HG03460 (cell line): ENCODE results near the gene AKAP11.

Experiments
- ATAC-seq: cut with Tn5 transposase; IDR thresholded peaks from one replicate; pipeline ENCODE4 v1.9.1; 2021; ENCODE audit not compliant: unreplicated experiment

The AKAP11 gene

DNA sequence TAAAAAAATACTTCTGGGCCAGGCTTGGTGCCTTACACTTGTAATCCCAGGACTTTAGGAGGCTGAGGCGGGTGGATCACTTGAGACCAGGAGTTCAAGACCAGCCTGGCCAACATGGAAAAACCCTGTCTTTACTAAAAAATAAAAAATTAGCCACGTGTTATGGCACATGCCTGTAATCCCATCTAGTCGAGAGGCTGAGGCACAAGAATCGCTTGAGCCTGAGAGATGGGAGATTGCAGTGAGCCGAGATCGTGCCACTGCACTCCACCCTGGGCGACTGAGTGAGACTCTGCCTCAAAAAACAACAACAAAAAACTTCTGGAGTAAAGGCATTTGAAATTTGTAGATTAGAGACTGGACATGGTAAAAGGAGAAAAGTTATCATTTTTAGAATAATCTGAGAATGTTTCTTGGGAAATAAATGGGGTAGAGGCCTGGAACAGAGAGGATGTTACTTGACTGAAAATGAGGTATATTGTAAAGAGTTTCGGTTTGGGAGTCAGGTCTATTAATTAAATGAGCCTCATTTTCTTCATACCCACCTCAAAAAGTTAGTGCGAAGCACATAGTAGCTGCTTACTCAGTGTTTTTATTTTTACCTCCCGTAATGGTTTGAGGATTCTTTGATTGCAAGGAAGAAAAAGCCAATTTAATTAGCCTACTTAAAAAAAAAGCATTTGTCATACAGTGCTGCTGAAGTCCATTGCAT is 2.6 kb downstream of the AKAP11 start:
- no peak for ATAC-seq

DNA sequence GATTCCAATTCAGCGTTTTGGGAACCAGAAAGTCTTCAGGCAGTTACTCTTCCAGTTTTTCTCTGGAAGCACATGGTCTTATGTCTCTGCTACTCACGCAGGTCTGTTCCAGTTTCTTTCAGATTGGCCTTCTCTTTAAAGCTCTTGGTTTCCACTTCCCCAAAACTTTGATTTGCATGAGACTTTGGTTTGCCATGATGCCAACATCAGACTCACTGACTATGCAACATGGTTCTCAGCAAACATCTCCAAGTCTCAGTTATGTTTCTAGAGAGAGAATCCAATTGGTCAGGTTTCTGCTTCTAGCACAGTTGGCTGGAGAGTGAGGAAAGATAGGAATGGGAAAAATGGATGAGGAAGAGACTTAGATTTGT is 3.1 kb downstream of the AKAP11 start:
- ATAC-seq, result peak; percentile 22

DNA sequence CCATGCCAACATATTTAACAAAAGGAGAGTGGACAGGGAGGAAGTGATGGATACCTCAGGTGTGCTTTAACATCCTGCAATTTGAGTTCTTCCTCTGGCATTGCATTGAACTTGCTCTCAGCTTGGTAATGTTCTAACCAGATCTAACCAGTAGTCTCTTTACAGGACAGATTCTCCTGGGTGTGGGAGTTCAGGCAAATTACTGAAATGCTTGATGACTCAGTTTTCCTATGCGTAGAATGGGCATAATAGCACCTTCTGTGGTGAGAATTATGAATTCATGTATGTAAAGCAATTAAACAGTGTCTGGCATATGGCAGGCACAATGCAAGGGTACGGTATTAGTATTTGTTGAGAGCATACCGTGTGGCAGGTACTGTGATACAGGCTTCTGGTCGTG is 3.6 kb downstream of the AKAP11 start:
- ATAC-seq, result no peak

DNA sequence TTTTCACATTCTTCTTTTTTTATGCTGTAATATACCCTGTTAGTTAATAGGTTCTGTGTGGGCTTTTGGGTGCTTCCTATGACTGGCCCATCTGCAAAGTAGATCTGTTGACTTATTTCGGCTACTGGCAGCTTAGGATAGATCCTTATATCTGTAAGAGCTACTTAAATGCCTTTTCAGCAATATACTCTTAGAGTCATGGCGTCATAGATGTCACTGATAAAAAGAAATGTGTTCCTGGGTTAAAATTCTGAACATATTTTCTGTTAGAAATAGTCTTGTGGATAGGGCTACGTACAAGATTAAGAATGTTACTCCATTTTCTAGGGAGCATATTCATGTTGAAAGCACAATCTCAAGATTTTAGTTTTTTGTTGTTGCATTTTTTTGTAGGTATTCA is 4.7 kb downstream of the AKAP11 start:
- ATAC-seq, result no peak

DNA sequence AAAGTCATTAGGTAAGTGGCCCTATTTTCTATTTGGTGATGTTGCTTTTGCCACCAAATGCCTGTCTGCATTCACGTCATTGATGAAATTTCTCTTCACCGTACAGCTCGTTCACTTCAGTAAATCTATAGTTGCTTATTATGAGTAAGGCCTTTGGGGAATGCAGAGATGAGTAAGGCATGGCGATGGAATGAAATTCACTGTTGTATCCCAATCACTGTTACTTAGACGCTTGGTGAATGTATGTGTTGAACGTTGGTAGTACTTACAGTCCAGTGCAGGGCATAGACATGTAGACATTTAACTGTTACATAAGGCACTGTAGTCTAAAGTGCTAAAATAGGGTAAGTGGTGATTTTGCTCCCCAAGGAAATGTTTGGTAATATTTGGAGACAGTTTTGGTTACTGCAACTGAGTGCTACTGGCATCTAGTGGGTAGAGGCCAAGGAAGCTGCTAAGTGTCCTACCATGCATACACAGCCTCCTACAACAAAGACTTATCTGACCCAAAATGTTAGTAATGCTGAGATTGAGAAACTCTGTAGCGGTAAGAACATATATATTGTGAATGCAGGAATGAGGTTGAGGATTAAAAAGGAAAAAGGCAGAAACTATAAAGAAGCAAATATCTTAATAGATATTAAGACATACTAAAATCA is 5.8 kb downstream of the AKAP11 start:
- ATAC-seq, result no peak

DNA sequence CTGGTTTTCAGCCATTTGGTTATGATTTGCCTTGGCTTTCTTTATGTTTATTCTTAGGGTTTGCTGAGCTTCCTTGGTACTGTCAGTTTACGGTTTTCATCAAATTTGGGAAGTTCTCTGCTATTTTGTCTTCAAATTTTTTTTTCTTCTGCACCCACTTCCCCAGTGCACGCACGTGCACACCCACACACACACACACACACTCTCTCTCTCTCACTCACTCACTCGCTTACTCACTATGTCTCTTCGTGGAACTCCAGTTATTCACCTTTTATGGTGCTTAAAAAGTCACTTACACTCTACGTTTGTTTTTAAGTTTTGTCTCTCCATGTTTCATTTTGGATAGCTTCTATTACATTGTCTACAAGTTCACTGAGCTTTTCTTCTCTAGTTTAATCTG is 7.1 kb downstream of the AKAP11 start:
- no peak for ATAC-seq

DNA sequence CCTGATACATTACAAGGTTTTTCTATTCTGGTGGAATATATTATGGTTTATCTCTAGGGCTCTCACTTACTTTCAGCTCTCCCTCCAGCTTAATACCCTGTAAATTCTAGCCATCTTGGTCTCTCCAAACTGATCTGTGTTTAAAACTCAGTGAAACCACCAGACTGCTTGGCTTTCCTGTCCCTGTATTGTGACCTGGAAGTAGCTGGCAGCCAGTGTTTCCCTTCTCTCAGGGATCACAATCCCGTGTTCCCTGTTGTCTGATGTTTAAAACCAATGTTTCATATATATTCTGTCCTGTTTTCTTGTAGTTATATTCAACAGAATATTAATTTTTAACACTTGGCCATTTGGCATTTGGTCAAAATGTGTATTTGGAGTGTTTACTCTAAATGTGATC is 8.0 kb downstream of the AKAP11 start:
- no peak for ATAC-seq

DNA sequence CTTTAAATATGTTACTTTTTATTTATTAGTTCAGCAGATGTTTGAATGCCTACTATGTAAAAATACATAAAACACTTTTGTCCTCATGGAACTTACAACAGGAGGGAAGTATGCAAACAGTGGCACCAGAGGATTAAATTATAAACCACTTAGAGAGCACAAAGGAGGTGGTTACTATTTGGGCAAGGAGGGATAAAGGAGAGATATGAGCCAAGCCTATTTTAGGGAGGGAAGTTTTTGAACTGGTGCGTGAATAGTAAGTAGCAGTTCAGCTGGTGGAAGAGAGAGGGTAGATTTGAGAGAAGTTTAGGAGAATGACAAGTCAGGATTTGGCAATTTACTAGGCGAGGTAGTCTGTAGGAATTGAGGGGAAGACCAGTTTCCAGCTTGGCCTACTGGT is 8.6 kb downstream of the AKAP11 start:
- ATAC-seq, result no peak

DNA sequence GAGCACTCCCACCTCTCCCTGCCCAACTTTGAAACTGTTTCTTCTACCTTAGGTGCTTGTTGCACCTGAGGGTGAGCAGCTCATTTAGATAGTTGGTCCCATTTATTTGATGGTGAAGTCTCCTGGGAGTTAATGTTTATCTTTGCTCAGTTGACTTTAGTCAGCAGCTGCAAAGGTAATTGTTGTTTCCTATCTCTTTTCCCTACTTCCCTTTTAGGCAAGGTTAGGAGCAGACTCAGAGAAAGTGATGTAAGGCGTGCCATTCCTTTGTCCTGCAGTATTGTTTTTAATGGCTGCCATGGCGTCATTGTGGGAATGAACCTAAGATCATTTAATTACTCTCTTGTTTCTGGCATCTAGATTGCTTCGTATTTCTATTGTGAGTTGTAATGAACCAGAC is 11.6 kb downstream of the AKAP11 start:
- ATAC-seq, result no peak

DNA sequence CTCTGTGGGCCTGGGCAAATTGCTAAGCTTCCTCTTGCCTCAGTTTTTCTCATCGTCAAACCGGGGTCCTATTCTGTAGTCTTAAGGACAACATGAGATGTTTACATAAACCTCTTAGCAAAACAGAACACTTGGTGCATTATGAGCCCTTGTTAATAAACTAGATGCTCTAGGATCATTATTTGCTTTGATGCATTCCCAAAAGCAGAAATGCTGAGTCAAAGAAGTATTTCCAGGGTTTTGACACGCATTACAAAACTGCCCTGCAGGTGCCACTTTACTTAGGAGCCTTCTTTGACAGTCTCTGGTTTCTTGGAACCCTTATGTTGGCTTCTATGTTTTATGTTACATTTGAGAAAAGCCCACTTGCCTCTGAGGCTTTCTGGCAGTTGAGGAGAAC is 12.1 kb downstream of the AKAP11 start:
- no peak for ATAC-seq

DNA sequence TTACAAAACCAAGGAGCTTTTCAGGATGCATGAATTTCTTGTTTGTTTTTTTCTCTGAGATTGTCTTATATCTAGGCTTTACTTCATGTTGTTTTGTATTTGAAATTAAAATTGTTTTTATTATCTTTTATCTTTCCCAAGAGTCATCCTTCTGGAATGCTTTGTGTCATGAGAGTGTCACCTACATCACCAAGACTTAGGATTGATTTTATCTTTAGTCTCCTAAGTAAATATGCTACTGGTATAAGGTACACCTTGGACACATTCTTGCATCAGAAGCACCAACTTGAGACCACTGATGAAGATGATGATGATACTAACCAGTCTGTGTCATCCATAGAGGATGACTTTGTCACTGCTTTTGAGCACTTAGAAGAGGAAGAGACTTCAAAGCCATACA is 26.4 kb downstream of the AKAP11 start:
- no peak for ATAC-seq

DNA sequence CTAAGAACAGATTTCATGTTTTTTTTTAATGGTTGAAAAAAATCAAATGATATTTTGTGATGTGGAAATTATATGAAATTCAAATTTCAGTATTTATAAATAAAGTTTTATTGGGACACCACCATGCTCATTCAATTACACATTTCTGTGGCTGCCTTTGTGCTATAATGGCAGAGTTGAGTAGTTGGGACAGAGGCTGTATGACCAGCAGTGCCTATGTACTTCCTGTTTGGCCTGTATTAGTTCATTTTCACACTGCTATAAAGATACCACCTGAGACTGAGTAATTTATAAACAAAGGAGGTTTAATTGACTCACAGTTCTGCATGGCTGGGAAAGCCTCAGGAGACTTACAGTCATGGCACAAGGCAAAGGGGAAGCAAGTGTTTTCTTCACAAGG is 33.6 kb downstream of the AKAP11 start:
- no peak for ATAC-seq

DNA sequence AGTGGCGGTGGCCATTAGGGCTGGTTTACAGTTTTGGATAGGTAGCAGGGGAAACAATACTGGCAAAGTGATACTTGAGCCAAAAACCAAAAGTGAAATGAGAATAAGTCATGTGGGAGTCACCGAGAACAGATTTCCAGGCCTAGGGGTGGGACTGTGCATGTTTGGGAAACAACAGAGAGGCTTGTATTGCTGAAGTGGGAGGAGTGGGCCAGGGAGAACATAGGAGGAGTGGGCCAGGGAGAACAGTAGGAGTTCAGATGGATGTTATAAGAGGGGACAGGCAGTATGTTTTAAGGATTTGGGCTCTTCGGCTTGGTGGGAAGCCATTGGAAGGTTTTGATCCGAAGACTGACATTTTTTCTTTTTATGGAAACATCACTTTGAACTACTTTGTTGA is 35.5 kb downstream of the AKAP11 start:
- ATAC-seq, result no peak

DNA sequence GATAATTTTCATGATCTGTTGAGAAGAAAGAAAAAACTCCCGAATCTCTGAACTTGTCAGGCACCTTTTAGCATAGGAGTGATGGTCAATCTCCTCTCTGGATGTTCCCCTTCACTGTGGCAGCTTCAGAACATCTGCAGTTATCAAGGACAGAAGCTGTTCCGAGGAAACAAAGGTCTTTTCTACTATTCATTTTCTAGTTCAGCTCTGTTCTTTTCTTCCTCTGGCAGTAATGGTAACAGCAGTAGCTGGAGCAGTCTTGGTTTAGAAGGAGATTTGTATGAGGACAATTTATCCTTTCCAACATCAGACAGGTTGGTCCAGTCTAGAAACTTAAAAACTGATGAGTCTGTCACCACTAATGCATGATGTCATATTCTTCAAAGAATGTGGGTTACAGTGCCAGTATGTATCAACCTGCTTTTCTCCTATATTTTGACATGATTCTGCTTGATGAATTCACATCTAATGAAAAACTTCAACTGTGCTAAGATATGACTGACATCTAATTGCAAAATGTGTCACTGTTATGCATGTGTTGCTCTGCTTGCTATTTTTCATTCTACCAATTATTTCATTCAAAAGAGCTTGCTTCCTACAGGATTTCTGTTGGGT is 41.0 kb downstream of the AKAP11 start:
- ATAC-seq, result no peak

DNA sequence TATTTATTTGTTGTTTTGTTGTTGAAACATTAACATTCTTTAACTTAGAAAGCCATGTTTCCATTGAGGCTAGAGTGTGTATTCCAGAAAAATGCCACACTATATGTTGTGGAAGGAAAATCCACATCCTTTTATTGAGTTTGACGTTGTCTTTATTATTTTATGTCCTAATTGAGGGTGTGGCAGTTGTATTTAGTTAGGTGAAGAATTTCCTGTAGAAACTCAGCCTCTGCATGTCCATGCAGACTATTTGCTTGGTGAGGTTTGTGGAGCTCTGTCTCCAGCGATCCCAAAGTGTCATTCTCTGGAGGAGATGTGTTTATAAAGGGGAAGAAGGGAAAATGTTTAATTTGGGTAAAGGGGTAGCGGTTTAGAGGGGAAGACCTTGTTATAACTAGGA is 46.6 kb downstream of the AKAP11 start:
- no peak for ATAC-seq

DNA sequence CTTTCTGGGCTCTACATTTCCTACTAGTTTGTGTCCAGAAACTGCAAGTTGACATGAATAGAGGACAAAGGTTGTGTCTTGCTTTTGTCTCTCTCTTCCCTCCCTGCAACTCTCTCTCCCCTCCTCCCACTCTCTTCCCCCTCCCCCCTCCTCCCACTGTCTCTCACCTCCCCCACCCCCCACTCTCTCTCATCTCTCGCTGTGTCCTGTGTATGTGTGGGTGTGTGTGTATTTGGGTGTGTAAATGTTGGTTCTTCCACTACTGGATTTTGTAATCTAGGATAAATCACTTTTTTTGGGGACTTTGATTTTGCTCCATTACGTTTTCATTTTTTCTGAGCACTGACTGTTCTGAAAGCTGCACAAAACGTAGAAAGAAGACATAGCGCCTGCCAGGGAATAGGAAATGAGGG is 48.4 kb downstream of the AKAP11 start:
- no peak for ATAC-seq

DNA sequence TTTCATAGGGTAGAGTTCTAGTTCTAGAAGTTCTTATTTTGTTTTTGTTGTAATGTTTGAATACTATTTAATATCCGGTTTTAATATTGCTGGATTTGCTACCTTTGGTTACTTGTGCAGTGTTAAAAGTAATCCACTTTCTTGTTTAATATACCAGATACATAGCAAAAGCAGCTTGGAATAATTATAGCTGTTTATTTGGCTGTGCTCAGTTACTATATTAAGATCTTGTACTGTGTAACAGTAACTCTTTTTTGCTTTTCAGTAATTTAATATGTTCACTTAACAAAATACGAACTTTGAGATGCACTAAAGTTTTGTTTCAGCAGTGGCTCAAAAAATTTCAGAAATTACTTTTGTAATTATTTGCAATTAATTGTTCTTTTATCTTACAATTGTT is 50.9 kb downstream of the AKAP11 start:
- no peak for ATAC-seq

DNA sequence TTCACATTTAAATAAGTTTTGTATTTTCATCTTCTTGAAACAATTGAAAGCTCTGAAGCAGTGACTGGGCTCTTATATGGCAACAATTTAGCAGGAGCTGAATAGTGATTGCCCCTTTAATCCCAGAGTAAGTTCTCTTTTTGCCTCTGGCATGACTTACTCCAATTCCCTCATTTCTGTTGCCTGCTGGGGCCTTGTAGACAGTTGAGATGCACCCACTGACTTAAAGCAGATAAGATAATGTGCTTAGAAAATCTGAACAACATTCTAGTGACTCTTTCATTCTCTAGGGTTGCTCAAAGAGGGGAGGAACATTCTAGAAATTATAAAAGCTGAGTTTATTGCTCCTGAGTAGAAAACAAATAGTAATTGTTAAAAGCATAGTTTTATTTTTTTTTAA is 52.8 kb downstream of the AKAP11 start:
- no peak for ATAC-seq

DNA sequence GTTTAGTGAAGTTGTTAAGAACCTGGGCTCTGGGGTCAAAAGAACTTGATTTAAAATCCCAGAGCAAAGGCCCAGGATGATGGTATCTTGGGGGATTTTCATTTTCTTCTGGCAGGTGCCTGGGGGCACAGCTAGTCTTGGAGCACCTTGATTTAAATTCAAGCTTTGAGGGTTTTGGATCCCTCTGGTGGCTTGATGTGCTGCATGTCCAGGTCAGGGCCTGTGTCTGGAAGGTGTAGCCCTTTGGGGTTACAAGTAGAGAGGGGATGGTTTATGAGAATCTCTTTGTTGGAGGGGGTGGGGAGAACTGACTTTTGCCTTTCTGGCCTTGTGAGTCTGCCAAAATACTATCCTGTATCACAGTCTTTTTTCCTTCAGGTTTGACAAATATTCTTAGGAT is 55.8 kb downstream of the AKAP11 start:
- no peak for ATAC-seq

DNA sequence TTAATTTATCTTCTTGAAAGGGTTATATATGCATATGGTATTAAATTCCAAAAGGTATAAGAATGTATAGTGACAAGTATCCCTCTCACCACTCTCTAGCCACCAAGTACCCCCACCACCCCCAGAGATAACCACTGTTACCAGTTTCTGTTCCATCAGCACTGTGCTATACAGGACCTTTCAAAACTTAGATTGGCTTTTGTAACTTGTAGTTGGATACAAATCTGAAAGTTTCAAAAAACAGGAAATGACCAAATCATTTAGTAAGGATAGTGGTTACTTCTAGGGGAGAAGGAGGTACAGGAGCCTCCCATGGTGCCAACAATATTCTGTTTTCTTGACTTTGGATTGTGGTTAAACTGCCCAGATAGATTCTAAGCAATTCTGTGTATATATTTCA is 56.7 kb downstream of the AKAP11 start:
- no peak for ATAC-seq

DNA sequence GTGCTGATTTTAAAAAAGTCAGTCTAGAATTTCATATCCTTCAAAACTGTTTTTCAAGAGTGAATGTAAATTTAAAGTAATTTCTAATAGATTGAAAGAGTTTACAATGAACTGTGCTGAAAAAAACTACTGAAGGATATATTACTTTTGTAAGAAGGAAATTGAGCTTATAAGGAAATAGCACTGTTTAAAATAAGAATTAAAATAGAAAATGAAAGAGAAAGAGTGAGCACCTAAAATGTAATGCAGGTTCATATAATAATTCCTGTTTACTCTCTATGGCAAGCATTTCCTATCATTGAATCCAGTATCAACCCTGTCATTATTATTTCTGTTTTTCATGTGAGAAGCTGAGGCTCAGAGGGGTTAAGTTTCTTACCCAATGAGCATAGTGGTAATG is 57.3 kb downstream of the AKAP11 start:
- no peak for ATAC-seq

DNA sequence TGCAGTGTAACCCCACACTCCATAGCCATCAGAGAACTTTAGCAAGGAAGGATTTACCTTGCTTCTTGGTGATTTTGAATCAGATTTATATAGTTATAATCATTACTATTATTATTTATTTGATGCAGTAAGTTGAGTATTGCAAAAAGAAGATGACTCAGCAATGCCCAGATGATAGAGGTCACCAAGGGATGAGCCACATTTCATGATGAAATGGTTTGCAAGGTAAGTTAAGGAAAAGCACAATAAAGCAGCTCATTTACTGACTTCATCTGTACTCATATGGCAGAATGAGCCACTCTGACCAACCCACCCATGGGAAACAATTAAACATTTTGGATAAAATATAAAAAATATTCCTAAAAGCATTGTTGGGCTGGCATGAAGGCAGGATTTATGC is 59.1 kb downstream of the AKAP11 start:
- ATAC-seq, result no peak
